Measurements from ENCODE around the gene RPL6. TPM values are rescaled to one million over a fixed set of nuclear protein-coding genes. Genes with fewer than 3 reads are reported as not detected.
"Not testable (repeated sequence)": the region's sequence is repeated elsewhere in the genome, so short reads cannot be mapped to it uniquely, and the experiment has no call there.

Gene RPL6
- total and polyA plus RNA-seq, 10 donors: 891 to 4,440 (median 1,270) TPM

- no peaks in the 10 kb centered on the region for H3K36me3 ChIP-seq
- WGBS, 5 donors: 57 to 77% (median 67%) methylated on average over 2 of the region's 2 CpGs
- no peak for DNase-seq
- peaks cover 5 to 30% (median 16%) of the 10 kb centered on the region in 6 donors for H3K4me1 ChIP-seq
- TF ChIP-seq POLR2A (IDR thresholded peaks at IDR 0.05) (no peak), POLR2AphosphoS5 (IDR thresholded peaks at IDR 0.05) (no peak), CTCF (IDR thresholded peaks at IDR 0.05 in 8 of 11, conservative IDR thresholded peaks at IDR 0.05 in 3 of 11) (no peak)
- H3K27me3 ChIP-seq (replicated peaks in 1 of 7): no peaks in the 10 kb centered on the region
- no peaks in the 10 kb centered on the region for H3K9me3 ChIP-seq
- no peak overlapping the region for H3K4me3 ChIP-seq
- H3K27ac ChIP-seq: no peak overlapping the region
- intact Hi-C loops (cut with DNase I; ENCODE audit: low total_unique reads): no loop called here
Observed at GRCh38 chr12:112413855-112414625, 4.6 kb upstream of the RPL6 start.

- Histone ChIP-seq H3K4me3 (peak overlapping the region in 2 of 8 donors; percentile 66 to 85), H3K9me3 (no peaks in the 10 kb centered on the region), H3K27me3 (replicated peaks in 1 of 7) (no peaks in the 10 kb centered on the region), H3K4me1 (peaks cover 20 to 49% (median 29%) of the 10 kb centered on the region in 6 donors), H3K27ac (peak overlapping the region in 6 of 8 donors; percentile 90 to 93 (median 92)), H3K36me3 (peaks cover 9 to 36% (median 34%) of the 10 kb centered on the region in 6 donors)
- DNase-seq: no peak
- TF ChIP-seq POLR2A (IDR thresholded peaks at IDR 0.05): no peak
- no peak for TF ChIP-seq CTCF (IDR thresholded peaks at IDR 0.05 in 8 of 11, conservative IDR thresholded peaks at IDR 0.05 in 3 of 11)
- intact Hi-C loops (cut with DNase I; ENCODE audit: low total_unique reads): no loop called here
- 93 to 98% (median 94%) methylated on average over 14 of the region's 14 CpGs for WGBS, 5 donors
Observed at GRCh38 chr12:112409906-112410244, 470 bp upstream of the RPL6 start.

GRCh38 chr12:112408621-112409020 is 784 bp downstream of the RPL6 start:
- 12 to 25% (median 19%) methylated on average over 5 of the region's 5 CpGs for WGBS, 5 donors
- no peak for DNase-seq
- Histone ChIP-seq H3K27ac (peak overlapping the region; percentile 87 to 93 (median 91)), H3K27me3 (replicated peaks in 1 of 7) (no peaks in the 10 kb centered on the region), H3K36me3 (peaks cover 9 to 49% (median 45%) of the 10 kb centered on the region in 6 donors), H3K4me1 (peaks cover 20 to 49% (median 29%) of the 10 kb centered on the region in 6 donors), H3K9me3 (no peaks in the 10 kb centered on the region), H3K4me3 (peak overlapping the region; percentile 51 to 85 (median 66))
- TF ChIP-seq POLR2A (IDR thresholded peaks at IDR 0.05) (no peak), CTCF (IDR thresholded peaks at IDR 0.05 in 8 of 11, conservative IDR thresholded peaks at IDR 0.05 in 3 of 11) (no peak), POLR2AphosphoS5 (IDR thresholded peaks at IDR 0.05) (no peak)
- intact Hi-C loops (cut with DNase I; ENCODE audit: low total_unique reads): no loop called here

GRCh38 chr12:112407683-112408082 is 1.7 kb downstream of the RPL6 start:
- WGBS, 5 donors: 66 to 81% (median 74%) methylated on average over 6 of the region's 6 CpGs
- H3K27ac ChIP-seq: peak overlapping the region in 1 of 8 donors; percentile 90
- DNase-seq; H3K27me3 ChIP-seq (replicated peaks in 1 of 7); intact Hi-C loops (cut with DNase I; ENCODE audit: low total_unique reads); H3K9me3 ChIP-seq: not testable (repeated sequence)
- peaks cover 20 to 49% (median 29%) of the 10 kb centered on the region in 6 donors for H3K4me1 ChIP-seq
- peaks cover 9 to 53% (median 46%) of the 10 kb centered on the region in 6 donors for H3K36me3 ChIP-seq
- H3K4me3 ChIP-seq: peak overlapping the region in 5 of 8 donors; percentile 58 to 85 (median 66)

Data from spleen (tissue), 11 donors.